Measurements from ENCODE around the gene PKD2L1.
"Not testable (repeated sequence)": the region's sequence is repeated elsewhere in the genome, so short reads cannot be mapped to it uniquely, and the experiment has no call there.

PKD2L1 gene

DNA sequence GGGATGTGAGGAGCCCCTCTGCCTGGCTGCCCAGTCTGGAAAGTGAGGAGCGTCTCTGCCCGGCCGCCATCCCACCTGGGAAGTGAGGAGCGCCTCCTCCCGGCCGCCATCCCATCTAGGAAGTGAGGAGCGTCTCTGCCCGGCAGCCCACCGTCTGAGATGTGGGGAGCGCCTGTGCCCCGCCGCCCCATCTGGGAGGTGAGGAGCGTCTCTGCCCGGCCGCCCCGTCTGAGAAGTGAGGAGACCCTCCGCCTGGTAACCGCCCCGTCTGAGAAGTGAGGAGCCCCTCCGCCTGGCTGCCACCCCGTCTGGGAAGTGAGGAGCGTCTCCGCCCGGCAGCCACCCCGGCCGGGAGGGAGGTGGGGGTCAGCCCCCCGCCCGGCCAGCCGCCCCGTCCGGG is 53.1 kb downstream of the PKD2L1 start:
- not testable (repeated sequence) for DNase-seq

DNA sequence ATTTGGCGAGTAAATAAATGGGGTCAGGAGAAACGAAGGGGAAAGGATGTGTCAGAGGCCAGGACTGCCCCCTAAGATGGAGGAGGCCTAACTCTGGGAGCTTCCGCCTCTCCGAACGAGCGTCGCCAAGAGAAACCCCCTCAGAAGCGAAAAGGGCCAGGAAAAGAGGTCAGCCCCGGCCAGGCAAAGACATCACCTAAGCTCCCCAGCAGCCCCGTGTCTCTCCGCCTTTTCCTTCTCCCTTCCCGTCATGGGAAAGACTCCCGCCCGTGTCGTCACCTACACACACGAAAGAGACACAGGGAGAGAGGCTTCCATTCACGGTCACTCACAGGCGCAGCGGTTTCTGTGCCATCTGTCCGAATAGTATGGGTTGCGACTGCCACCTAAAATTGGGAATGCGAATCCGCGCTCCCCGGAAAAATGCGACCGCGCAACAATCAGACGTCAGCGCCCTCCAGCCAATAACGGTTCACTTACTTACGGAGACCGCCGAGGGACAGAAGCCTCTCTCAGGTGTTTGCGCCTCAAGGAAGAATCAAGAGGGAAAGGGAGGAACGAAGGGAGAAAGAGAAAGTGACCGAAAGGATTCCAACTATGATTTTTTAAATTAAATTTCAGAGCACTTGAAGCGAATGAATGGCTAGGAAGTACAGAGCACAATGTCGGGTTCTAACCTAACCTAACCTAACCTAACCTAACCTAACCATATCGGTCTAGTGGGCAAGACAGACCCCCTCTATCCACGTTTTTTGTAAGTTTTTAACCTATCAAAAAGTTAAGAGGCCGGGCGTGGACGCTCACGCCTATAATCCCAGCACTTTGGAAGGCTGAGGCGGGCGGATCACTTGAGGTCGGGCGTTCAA is 62.6 kb downstream of the PKD2L1 start, which contains the start of gene CWF19L1:
TSS of gene CWF19L1 (minus strand) at position 400 of the 866 bp plus-strand sequence. CDS start at position 355, 45 bp downstream.
- peak; percentile 86 for DNase-seq

DNA sequence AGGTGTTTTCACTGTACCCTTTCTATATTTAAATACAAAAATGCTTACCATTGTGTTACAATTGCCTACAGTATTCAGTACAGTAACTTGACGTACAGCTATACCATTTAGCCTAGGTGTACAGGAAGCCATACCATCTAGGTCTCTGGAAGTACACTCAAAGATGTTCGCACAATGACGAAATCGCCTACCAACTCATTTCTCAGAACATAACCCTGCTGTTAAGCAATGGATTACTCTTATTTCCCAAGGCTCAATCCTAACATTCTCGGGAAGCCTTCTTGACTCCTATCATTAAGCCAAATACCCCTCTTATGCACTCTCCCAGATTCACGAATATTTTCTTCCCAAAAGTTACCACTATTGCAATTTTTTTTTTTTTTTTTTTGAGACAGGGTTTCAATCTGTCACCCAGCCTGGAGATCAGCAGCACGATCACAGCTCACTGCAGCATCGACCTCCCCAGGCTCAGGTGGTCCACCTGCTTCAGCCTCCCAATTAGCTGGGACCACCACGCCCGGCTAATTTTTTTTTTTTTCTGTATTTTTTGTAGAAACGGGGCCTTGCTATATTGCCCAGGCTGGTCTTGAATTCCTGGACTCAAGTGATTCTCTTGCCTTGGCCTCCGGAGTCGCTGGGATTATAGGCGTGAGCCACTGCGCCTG is 64.1 kb downstream of the PKD2L1 start:
- DNase-seq: peak; percentile 2

DNA sequence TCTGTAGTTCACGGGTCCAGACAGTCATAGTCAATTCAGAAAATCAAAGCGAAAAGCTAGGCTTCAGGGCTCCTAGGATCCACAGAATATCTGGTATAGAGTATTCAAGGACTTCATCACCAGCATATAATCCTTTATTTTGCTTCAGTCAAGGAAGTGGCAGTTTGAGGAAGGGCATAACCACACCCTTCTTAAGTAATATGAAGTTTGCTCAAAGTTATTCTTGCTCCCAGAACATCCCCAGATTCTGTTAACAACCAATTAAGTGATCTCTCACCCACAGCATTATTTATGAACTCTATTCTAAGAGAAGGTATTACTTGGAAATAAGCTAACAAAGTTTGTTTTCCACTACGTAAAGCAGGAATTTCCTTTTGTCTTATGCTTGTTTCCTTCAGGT is 75.8 kb downstream of the PKD2L1 start:
- no peak for DNase-seq

DNA sequence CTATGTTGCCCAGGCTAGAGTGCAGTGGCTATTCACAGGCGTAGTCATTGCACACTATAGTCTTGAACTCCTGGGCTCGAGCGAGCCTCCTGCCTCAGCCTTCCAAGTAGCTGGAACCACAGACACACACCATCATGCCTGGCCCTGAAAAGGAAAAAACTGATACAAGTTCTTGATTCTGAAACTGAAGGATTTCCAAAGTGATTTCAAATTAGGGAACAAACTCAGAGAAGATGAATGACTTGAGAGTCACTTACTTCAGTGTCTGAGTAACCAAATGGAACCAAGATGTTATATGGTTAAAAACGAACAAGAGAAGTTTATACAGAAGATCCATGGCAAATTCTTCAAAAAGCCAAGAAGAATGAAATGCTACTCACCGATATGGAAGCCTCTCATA is 77.0 kb downstream of the PKD2L1 start:
- no peak for DNase-seq

DNA sequence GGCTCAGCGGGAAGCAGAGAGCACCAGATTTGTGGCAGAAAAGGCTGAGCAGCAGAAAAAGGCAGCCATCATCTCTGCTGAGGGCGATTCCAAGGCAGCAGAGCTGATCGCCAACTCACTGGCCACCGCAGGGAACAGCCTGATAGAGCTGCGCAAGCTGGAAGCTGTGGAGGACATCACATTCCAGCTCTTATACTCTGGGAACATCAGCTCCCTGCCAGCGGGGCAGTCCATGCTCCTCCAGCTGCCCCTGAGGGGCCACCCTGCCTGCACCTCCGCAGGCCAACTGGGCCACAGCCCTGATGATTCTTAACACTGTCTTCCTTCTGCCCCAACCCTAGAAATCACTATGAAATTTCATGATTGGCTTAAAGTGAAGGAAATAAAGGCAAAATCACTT is 81.2 kb downstream of the PKD2L1 start:
- no peak for DNase-seq

DNA sequence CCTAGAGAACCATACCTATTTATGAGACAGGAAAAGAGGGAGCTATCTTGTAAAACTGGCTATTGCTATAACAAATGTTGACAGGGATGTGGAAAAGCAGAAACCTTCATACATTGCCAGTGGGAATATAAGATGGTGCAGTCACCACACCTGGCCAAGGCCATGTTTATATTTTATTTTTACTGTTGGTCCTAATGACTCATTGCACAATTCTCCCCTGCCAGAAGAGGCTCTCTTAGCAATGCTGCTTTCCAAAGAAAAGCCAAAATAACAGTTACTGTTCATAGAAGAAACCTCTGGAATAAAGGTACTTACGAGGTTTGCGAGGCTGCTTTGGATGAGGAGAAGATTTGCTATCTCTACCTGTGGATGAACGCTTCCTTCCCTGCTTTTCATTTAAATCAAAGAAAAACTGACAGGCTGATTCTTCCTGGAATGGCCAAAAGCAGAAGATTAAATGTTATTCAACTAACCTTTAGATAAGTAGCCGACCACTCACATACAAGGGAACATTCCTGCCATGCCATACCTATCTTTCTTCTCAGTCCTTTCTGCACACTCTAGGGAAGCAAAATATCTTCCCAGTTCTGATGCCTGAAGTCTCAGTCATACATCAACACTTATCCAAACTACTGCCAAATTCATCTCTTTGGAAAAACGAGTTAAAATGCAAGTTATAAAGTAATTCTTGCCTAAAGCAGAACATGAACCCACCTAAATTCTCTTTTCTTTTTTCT is 84.4 kb downstream of the PKD2L1 start:
- no peak for DNase-seq

DNA sequence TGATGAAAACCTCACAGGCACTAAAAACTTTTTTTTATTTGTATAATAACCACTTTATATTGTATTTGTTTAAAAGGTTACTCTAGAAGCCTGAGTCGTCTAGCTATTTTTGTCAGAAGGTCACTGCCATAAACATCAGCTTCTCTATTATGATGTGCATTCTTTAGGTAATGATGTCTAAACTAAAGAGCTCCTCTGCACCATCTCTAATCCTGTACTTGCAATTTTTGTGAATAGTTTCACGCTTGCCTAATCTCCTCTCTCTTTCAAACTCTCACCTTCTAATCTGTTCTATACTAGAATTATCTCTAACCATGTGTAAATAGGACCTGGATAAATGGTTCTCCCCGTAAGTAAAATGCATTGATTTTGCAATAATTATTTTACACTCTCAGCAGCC is 90.2 kb downstream of the PKD2L1 start:
- DNase-seq: no peak

DNA sequence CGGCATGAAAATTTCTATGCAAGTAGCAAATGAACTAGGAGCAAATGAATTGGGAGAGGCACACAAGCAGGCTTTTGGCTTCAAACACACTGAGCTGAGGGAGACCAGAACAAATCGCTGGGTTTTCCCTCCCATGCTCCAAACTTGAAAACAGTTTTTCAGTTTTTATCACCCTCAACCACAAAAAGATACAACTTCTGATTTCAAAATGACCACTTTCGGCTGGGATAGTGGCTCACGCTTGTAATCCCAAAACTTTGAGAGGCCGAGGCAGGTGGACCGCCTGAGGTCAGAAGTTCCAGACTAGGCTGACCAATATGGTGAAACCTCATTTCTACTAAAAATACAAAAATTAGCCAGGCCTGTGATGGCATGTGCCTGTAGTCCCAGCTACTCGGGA is 91.6 kb downstream of the PKD2L1 start:
- peak; percentile 67 for DNase-seq
